HEK293T (cell line): ENCODE measurements around the gene PEX11B.

Experiments
- CTCF ChIA-PET: fragments of 350-600 bp; formaldehyde crosslinking; extraction: SDS; loops from one replicate; lab custom pipeline; 2021; ENCODE audit warnings: antibody characterized with exemption, inconsistent platforms; lab: Yijun Ruan, JAX
- POLR2A ChIA-PET: fragments of 350-600 bp; formaldehyde crosslinking; extraction: SDS; loops from one replicate; lab custom pipeline; 2020; ENCODE audit warnings: antibody characterized with exemption, inconsistent platforms; lab: Yijun Ruan, JAX
- DNase-seq: peaks from one replicate; pipeline ENCODE4 v3.0.0; 2012; ENCODE audit warnings: mixed read lengths; ENCODE audit errors: extremely low spot score
- ARNT ChIP-seq: fragments of 450-650 bp; IDR thresholded peaks from 2 replicates; pipeline ENCODE4 v1.6.1; 2017; ENCODE audit warnings: mild to moderate bottlenecking
- BHLHE40 ChIP-seq: fragments of 450-650 bp; IDR thresholded peaks from 2 replicates; pipeline ENCODE4 v1.6.1; 2016; ENCODE audit warnings: mild to moderate bottlenecking, moderate library complexity, borderline replicate concordance
- CTBP1 ChIP-seq: fragments of 450-650 bp; IDR thresholded peaks from 2 replicates; pipeline ENCODE4 v1.6.1; 2016; ENCODE audit warnings: borderline replicate concordance
- ELF4 ChIP-seq: fragments of 450-650 bp; IDR thresholded peaks from 2 replicates; pipeline ENCODE4 v1.6.1; 2017; ENCODE audit warnings: antibody characterized with exemption
- FOXA1 ChIP-seq: fragments of 450-650 bp; IDR thresholded peaks from 2 replicates; pipeline ENCODE4 v1.6.1; 2016; ENCODE audit warnings: mild to moderate bottlenecking
- FOXK2 ChIP-seq: fragments of 450-650 bp; IDR thresholded peaks from 2 replicates; pipeline ENCODE4 v1.6.1; 2016; ENCODE audit warnings: mild to moderate bottlenecking
- FOXM1 ChIP-seq: fragments of 450-650 bp; IDR thresholded peaks from 2 replicates; pipeline ENCODE4 v1.6.1; 2017; ENCODE audit warnings: mild to moderate bottlenecking, borderline replicate concordance
- HDGF ChIP-seq: fragments of 450-650 bp; IDR thresholded peaks from 2 replicates; pipeline ENCODE4 v1.6.1; 2017; ENCODE audit warnings: antibody characterized with exemption, borderline replicate concordance
- L3MBTL2 ChIP-seq: fragments of 450-650 bp; conservative IDR thresholded peaks from 2 replicates; pipeline ENCODE4 v1.6.1; 2016; ENCODE audit warnings: mild to moderate bottlenecking
- LEF1 ChIP-seq: fragments of 450-650 bp; IDR thresholded peaks from 2 replicates; pipeline ENCODE4 v1.6.1; 2017; ENCODE audit warnings: mild to moderate bottlenecking, borderline replicate concordance
- NFRKB ChIP-seq: fragments of 450-650 bp; IDR thresholded peaks from 2 replicates; pipeline ENCODE4 v1.6.1; 2016; ENCODE audit warnings: mild to moderate bottlenecking, moderate library complexity
- SP1 ChIP-seq: fragments of 450-650 bp; IDR thresholded peaks from 2 replicates; pipeline ENCODE4 v1.6.1; 2017
- SUZ12 ChIP-seq: fragments of 450-650 bp; IDR thresholded peaks from 2 replicates; pipeline ENCODE4 v1.6.1; 2016; ENCODE audit warnings: mild to moderate bottlenecking
- TARDBP ChIP-seq: fragments of 450-650 bp; IDR thresholded peaks from 2 replicates; pipeline ENCODE4 v1.6.1; 2016
- ZNF384 ChIP-seq: fragments of 450-650 bp; IDR thresholded peaks from 2 replicates; pipeline ENCODE4 v1.6.1; 2016
- TF ChIP-seq, protein P1 (sequence below): fragments of 450-650 bp; IDR thresholded peaks from 2 replicates; pipeline ENCODE4 v1.6.1; 2016

Gene PEX11B

DNA sequence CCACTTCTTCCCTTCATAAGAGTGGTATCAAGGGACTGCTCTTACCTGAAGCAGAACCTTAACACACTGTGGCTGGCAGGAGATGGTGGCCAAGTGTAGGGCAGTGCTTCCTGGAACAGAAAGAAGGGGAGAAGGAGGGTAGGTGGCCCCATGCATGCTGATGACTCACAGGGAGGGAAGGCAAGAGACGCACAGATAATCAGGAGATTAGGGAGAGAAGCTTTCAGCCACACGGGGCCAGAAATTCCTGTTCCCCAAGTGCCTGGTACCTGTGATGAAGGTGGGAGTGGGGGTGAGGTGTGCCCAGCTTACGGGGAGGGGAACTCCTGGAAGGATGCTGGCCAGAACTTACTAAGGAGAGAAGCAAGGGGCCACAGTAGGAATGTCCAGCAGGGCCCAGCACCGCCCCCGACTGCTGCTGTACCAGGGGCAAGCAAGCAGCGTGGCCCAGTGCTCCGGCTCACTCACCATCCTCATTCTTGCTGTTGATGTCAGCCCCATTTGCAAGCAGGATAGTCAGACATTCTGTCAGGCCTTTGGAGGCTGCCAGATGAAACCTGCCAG, 40.5 kb downstream of the PEX11B start:
- ChIA-PET POLR2A (no interaction called here), CTCF (interaction anchor here (3.2 to 4.1 kb wide), 2 partner anchors 14 to 32 kb away, joined by 11 to 22 read pairs; partner anchors contain the start of gene NUDT17)
- no peak for DNase-seq
- TF ChIP-seq CTBP1 (no peak), NFRKB (no peak), SUZ12 (no peak), ZNF384 (no peak), TARDBP (no peak), ELF4 (no peak), BHLHE40 (no peak), FOXK2 (no peak), L3MBTL2 (no peak), FOXM1 (no peak), ARNT (no peak), HDGF (no peak), SP1 (no peak), LEF1 (no peak), FOXA1 (no peak)
- TF ChIP-seq, protein P1, sequence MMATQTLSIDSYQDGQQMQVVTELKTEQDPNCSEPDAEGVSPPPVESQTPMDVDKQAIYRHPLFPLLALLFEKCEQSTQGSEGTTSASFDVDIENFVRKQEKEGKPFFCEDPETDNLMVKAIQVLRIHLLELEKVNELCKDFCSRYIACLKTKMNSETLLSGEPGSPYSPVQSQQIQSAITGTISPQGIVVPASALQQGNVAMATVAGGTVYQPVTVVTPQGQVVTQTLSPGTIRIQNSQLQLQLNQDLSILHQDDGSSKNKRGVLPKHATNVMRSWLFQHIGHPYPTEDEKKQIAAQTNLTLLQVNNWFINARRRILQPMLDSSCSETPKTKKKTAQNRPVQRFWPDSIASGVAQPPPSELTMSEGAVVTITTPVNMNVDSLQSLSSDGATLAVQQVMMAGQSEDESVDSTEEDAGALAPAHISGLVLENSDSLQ, result no peak

DNA sequence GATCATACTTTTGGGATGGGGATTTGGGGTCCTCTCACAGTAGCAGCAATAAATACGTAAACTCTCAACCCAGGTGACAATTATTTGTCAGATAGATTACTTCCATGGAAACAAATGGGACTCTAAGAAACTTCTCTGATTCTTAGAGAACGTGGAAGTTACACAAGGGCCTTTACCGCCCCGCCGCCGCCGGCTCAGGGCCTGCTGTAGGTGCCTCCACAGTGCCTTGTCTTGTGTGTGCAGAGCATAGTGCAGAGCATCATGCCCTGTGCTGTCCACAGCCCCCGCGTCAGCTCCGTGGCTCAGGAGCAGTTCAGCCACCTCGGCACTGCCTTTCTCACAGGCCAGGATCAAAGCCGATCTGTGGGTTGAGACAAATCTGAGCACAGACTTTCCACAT, 43.9 kb downstream of the PEX11B start:
- no peak for DNase-seq
- CTCF ChIA-PET, result no interaction called here
- TF ChIP-seq CTBP1 (no peak), TARDBP (no peak), NFRKB (no peak), FOXA1 (no peak), L3MBTL2 (no peak), ZNF384 (no peak), BHLHE40 (no peak), ELF4 (no peak), SUZ12 (no peak), HDGF (no peak)
- TF ChIP-seq, protein P1, result no peak
- POLR2A ChIA-PET, result no interaction called here

DNA sequence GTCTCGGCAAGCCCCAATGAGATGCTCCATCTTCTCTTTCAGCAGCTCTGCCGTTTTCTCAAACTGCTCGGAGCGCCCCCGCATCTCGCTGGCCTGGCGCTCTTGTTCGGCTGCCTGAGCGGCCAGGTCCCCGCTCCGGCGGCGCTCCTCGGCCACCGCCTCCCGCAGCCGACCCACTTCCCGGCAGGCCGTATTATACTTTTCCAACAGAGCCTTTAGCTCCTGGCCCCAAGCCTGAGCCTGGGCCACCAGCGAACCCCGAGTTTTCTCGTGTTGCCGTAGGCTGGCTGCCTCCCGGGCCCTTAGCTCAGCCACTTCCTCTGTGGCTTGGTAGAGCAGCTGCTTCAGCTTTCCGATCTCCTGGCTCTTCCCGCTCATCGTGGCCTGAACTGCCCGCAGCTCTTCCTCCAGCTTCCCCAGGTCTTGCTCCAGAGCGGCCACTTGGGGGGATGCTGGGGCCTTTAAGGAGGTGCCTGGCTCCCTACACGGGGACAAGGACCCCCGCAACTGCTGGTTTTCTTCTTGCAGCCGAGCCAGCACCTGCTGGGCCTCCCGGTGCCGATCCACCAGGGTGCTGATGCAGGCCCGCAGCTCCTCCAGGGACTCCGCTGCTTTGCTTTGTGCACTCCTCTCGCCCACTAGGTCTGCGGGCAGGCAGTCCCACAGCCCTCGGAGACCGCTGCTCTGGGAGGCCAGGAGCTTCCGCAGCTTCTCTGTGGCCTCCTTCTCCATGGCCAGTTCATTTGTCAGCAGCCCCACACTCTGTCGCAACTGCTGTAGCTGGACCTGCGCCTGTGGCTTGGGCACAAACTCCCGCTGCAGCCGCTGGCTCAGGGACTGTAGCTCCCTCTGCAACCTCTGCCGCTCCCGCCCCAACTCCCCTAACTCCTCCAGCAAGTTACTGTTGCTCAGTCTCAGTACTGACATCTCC, 46.3 kb downstream of the PEX11B start:
- ChIA-PET POLR2A (interaction anchor here (1.1 to 2.3 kb wide), 5 partner anchors 12 to 48 kb away, joined by 3 to 21 read pairs (median 5); partner anchors contain the start of genes PIAS3, POLR3C and RNF115), CTCF (interaction anchor here (0.5 to 2.0 kb wide), 2 partner anchors 10 to 13 kb away, joined by 5 to 6 read pairs; partner anchors contain the start of gene PIAS3)
- DNase-seq, result no peak
- TF ChIP-seq FOXM1 (no peak), FOXK2 (no peak)

DNA sequence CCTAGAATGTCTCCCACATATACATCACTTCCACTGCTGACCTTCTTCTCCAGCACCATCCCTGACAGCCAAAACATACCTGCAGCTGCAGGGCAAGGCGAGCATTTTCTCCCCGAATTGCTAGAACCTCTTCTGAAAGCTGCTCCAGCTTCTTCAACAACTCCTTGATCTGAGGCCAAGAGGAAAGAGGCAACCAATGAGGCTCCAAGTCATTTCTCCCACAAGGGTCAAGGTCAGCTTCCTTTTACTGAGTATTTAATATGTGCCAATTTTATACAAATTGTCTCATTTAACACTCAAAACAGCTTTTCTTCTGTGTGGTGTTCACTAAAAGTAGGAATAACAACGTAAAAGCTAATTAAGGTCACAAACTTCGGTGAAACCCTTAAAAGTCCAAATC, 50.3 kb downstream of the PEX11B start:
- POLR2A ChIA-PET, result interaction anchor here (1.4 kb wide), 1 partner anchor 9 kb away, joined by 8 read pairs; the partner anchor contains the start of gene PIAS3
- TF ChIP-seq FOXM1 (no peak), NFRKB (no peak), ELF4 (no peak), FOXA1 (no peak), ARNT (no peak), TARDBP (no peak), L3MBTL2 (no peak), FOXK2 (no peak)
- DNase-seq, result no peak
- CTCF ChIA-PET, result interaction anchor here (0.7 kb wide), 1 partner anchor 41 kb away, joined by 4 read pairs; no protein-coding TSS in a partner anchor

DNA sequence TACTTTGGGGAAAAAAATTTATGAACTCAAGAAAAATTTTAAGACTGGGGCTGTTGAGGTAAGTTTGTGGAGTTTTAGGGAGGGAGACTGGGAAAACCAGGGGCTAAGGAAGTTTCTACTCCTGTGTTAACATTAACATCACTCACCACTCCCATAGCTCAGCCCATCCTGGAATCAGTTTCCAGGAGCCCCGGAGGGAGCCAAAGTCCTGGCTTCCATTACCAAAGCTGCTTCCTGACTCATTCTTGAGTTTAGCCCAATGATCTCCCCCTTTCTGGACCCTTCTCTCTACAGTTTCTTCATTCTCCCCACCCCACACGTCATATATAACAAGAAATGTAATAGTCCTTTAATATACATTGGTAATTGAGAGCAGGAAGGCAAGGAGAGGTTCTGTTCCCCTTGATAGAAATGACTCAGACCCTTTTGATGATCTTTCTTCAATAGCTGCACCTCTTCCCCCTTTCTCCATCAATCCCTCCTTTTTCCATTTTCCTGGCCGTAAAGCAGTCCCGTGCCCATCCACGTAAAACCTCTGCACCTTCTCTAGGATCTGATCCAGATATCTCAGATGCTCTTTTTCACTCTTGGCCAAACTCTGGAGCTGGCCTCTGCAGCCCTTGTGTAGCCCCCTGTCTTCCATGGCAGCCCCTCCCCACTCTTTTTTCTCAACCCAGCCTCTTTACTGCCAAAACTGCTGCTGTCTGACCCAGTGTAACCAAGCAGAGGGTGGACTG, 55.1 kb downstream of the PEX11B start:
- POLR2A ChIA-PET, result no interaction called here

More for the DNA sequence above, 55.1 kb downstream of the PEX11B start:
- TF ChIP-seq SUZ12, result no peak
- TF ChIP-seq FOXM1, result no peak
- TF ChIP-seq SP1, result no peak
- TF ChIP-seq L3MBTL2, result no peak
- no peak for TF ChIP-seq LEF1
- TF ChIP-seq CTBP1, result no peak
- TF ChIP-seq NFRKB, result no peak
- TF ChIP-seq TARDBP, result no peak
- no peak for TF ChIP-seq HDGF
- TF ChIP-seq FOXK2, result no peak
- TF ChIP-seq ELF4, result no peak
- TF ChIP-seq BHLHE40, result no peak
- no peak for DNase-seq
- CTCF ChIA-PET, result interaction anchor here (0.6 to 1.7 kb wide), 3 partner anchors 16 to 126 kb away, joined by 4 to 7 read pairs (median 6); partner anchors contain the start of gene NUDT17
